Ishikawa (cell line): ENCODE results near the gene EVI5.

Experiments
- CEBPB ChIP-seq: IDR thresholded peaks from 2 replicates; pipeline ENCODE4 v1.6.1; 2012
- CREB1 ChIP-seq: IDR thresholded peaks from 2 replicates; pipeline ENCODE4 v1.6.1; 2012; ENCODE audit warnings: low read depth
- EGR1 ChIP-seq: IDR thresholded peaks from 2 replicates; pipeline ENCODE4 v1.6.1; 2012
- EP300 ChIP-seq: IDR thresholded peaks from 2 replicates; pipeline ENCODE4 v1.6.1; 2012; ENCODE audit warnings: borderline replicate concordance
- FOXM1 ChIP-seq: IDR thresholded peaks from 2 replicates; pipeline ENCODE4 v1.6.1; 2012; ENCODE audit warnings: low read depth, borderline replicate concordance
- NFIC ChIP-seq: IDR thresholded peaks from 2 replicates; pipeline ENCODE4 v1.6.1; 2012
- RAD21 ChIP-seq: IDR thresholded peaks from 2 replicates; pipeline ENCODE4 v1.6.1; 2012; ENCODE audit warnings: low read depth
- TAF1 ChIP-seq: IDR thresholded peaks from 2 replicates; pipeline ENCODE4 v1.6.1; 2012; ENCODE audit warnings: low read depth, mild to moderate bottlenecking
- TCF12 ChIP-seq: IDR thresholded peaks from 2 replicates; pipeline ENCODE4 v1.6.1; 2012; ENCODE audit warnings: low read depth
- TEAD4 ChIP-seq: IDR thresholded peaks from 2 replicates; pipeline ENCODE4 v1.6.1; 2012
- YY1 ChIP-seq: IDR thresholded peaks from 2 replicates; pipeline ENCODE4 v1.6.1; 2012; ENCODE audit warnings: low read depth
- ZBTB7A ChIP-seq: IDR thresholded peaks from 2 replicates; pipeline ENCODE4 v1.6.1; 2012; ENCODE audit warnings: low read depth
- TF ChIP-seq, protein P1 (sequence below): IDR thresholded peaks from 2 replicates; pipeline ENCODE4 v1.6.1; 2012
- TF ChIP-seq, protein P2 (sequence below): IDR thresholded peaks from 2 replicates; pipeline ENCODE4 v1.6.1; 2012
- TF ChIP-seq, protein P3 (sequence below): IDR thresholded peaks from 2 replicates; pipeline ENCODE4 v1.6.1; 2012; ENCODE audit warnings: low read depth, mild to moderate bottlenecking

The EVI5 gene

DNA sequence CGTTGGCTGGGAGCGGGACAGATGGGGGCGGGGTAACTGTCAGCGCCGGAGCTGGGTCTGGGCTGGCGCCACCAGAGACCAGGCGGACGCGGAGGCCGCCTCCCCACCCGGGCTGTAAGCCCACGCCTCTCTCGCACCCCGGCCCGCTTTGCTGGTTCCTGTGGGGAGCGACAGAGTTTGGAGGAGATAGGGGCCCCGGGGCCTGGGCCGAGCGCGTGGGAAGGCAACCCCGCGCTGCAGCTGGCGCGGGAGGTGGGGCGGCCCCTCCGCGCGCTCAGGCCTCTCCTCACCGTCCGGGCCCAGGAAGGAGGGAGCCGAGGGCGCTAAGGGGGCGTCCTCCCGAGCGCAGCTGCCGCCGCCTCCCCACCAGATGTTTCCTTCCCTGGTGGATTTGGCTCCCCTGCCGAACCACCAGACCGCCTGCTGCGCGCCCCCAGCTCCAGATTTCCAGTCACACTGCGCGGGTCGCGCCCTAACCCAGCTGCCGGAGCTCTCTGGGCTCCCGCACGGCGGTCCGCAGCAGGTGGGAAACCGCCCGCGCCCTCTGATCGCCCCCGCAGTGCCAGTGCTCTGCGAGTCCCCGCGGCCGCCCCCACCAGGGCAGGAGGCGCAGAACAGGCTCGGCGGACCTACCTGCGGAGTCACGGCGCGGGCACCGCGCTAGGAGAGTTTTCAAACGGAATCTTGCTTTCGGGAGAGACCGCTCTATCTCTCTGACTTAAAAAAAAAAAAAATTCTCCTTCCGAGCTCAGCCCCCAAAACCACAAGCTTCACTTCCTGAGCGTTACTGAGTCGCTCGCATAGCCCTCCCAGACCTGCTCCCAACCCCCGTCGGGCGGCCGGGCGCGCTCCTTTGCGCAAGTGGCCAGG is 299.3 kb downstream of the EVI5 start:
- TF ChIP-seq RAD21 (peak; percentile 33; the same call in 1 of the 2 replicates), EP300 (0 out of 2 replicates have a peak, but pooled peaks have one; percentile 15), EGR1 (peak; percentile 94), ZBTB7A (peak; percentile 70), TAF1 (no peak), CEBPB (no peak)
- TF ChIP-seq, protein P1, sequence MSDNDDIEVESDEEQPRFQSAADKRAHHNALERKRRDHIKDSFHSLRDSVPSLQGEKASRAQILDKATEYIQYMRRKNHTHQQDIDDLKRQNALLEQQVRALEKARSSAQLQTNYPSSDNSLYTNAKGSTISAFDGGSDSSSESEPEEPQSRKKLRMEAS, result peak; percentile 36; the same call in 1 of the 2 replicates

DNA sequence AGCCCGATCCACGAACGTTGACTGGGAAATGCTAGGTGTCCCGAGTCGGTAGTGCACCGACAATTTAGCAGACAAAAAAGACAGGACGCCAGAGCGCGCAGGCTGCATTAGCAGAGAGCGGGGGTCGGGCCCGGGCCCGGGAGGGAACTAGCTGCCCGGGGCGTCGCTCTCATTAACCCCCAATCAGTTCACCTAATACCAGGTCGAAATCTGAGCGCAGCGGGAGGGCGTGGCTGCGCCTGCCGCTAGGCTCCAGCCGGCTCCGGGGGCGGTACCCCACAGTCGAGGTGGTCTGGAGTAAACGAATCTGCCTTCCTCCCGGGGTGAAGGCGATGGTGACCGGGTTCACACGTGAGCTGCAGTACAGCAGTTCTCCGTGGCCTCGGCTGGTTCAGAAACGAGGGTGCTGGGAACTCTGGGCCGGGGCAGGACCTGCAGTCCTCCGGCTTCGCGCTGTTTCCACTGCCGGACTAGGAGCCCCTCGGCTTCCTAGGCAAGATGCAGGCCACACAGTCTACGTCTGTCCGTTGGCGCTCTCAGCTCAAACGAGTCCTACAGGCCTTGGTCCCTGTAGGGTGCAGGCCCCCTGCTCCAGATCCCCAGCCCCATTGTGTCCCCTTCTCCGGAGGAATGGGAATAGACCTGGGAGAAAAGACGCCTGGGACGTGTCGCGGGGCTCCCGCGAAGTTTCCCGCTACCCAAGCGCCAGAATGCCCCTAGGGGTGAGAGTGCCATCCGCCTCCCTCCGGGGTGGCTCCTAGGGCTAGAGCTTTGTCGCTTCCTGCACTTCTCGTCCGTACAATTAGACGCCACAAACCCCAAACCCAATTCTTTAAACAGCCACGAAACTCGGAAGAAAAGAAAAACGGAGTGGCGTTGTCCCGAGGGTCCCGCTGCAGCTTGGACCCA is 300.2 kb downstream of the EVI5 start:
- TF ChIP-seq CREB1, result no peak
- TF ChIP-seq YY1, result no peak
- TF ChIP-seq RAD21, result no peak
- TF ChIP-seq TAF1, result no peak
- TF ChIP-seq, protein P1, result 0 out of 2 replicates have a peak, but pooled peaks have one; percentile 28
- TF ChIP-seq, protein P2, sequence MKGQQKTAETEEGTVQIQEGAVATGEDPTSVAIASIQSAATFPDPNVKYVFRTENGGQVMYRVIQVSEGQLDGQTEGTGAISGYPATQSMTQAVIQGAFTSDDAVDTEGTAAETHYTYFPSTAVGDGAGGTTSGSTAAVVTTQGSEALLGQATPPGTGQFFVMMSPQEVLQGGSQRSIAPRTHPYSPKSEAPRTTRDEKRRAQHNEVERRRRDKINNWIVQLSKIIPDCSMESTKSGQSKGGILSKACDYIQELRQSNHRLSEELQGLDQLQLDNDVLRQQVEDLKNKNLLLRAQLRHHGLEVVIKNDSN, result no peak; the same call in 1 of the 2 replicates
- TF ChIP-seq EP300, result no peak
- 0 out of 2 replicates have a peak, but pooled peaks have one; percentile 12 for TF ChIP-seq EGR1
- no peak for TF ChIP-seq NFIC
- peak; percentile 26; the same call in 1 of the 2 replicates for TF ChIP-seq ZBTB7A
- TF ChIP-seq TEAD4, result no peak
- TF ChIP-seq FOXM1, result no peak
- no peak; the same call in 1 of the 2 replicates for TF ChIP-seq TCF12
- TF ChIP-seq, protein P3, sequence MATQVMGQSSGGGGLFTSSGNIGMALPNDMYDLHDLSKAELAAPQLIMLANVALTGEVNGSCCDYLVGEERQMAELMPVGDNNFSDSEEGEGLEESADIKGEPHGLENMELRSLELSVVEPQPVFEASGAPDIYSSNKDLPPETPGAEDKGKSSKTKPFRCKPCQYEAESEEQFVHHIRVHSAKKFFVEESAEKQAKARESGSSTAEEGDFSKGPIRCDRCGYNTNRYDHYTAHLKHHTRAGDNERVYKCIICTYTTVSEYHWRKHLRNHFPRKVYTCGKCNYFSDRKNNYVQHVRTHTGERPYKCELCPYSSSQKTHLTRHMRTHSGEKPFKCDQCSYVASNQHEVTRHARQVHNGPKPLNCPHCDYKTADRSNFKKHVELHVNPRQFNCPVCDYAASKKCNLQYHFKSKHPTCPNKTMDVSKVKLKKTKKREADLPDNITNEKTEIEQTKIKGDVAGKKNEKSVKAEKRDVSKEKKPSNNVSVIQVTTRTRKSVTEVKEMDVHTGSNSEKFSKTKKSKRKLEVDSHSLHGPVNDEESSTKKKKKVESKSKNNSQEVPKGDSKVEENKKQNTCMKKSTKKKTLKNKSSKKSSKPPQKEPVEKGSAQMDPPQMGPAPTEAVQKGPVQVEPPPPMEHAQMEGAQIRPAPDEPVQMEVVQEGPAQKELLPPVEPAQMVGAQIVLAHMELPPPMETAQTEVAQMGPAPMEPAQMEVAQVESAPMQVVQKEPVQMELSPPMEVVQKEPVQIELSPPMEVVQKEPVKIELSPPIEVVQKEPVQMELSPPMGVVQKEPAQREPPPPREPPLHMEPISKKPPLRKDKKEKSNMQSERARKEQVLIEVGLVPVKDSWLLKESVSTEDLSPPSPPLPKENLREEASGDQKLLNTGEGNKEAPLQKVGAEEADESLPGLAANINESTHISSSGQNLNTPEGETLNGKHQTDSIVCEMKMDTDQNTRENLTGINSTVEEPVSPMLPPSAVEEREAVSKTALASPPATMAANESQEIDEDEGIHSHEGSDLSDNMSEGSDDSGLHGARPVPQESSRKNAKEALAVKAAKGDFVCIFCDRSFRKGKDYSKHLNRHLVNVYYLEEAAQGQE, result no peak

DNA sequence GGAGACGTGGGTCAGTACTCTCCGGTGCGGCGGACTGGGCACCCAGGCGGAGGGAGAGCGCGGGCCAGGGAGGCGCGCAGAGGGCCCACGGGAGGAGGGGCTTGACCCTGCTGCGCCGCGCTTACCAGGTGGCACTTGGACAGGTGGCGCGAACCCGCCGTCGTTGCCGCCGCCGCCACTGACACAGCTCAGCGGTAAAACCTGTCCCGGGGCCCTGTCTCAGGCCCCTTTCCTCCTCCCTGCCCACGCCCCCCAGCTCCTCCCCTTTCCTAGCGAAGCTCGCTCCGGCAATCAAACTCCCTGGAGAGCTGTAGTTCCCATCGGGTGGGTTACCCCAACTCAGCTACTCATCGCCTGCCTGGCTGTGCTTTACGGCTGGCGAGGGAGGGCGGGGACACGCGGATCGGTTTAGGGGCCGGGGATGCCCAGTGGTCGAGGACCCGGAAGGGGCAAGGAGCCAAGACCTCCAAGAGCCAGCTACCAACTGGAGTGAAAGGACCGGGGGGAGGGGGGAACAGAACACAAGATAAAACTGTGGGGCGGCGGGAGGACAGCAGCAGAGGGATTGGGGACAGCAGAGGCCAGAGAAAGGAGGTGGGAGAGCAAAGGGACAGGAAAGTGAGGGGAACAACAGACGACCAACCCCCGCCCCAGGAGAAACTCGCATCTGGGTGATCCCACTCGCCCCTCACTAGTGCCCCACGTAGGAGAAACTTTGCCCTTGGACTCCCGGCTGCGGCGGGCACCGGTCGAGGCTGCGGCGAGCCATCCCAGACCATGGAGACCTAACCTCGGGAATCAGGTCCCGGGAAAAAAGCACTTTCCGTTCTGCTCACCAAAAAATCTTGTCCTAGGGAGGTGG is 301.1 kb downstream of the EVI5 start:
- no peak for TF ChIP-seq YY1
- 0 out of 2 replicates have a peak, but pooled peaks have one; percentile 16 for TF ChIP-seq NFIC
- no peak for TF ChIP-seq EGR1
- TF ChIP-seq FOXM1, result no peak
- TF ChIP-seq, protein P1, result peak; percentile 37

DNA sequence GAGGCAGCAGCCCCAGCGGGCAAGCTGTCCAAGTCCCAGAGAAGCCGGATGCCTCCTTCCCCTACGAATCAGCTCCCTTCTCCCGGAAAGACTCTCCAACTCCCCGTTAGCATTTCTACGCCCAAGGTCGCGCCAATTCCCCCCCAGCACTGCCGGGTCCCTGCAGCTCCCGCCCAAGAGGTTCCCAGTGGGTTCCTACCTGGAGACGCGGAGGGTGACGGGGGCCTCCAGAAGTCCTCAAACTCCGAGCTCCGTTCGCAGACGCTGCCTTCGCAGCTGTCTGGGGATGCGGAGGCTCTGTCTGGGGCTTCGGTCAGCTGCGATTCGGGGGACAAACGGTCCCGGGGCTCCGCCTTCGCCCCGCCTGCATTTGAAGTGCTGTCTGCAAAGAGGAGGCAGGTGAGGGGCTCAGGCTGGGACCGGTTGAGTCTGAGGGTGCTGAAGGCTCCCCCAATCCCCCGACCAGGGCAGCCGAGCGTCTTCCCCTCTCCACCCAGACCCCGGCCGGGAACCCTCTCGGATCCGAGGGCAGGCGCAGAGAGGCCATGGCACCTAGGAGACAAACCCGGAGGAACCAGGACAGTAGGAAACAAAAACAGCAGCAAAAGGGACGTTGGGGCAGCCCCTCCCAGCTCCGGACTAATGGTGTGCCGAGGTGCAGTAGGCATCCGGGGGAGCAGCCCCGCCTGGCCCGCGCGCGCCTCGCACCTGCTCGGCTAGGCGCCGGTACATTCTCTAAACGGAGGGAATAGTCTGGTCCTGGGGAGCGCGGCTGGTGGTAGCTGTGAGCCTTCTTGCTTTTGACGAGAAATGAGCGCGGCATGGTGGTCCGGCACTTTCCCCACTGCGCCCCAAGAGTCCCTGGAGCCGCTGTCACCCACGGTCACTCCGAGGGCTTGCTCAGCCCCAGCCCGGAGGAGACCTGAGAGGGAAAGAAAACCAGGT is 302.0 kb downstream of the EVI5 start:
- no peak for TF ChIP-seq ZBTB7A
- TF ChIP-seq, protein P1, result peak; percentile 75
- TF ChIP-seq TEAD4, result no peak

DNA sequence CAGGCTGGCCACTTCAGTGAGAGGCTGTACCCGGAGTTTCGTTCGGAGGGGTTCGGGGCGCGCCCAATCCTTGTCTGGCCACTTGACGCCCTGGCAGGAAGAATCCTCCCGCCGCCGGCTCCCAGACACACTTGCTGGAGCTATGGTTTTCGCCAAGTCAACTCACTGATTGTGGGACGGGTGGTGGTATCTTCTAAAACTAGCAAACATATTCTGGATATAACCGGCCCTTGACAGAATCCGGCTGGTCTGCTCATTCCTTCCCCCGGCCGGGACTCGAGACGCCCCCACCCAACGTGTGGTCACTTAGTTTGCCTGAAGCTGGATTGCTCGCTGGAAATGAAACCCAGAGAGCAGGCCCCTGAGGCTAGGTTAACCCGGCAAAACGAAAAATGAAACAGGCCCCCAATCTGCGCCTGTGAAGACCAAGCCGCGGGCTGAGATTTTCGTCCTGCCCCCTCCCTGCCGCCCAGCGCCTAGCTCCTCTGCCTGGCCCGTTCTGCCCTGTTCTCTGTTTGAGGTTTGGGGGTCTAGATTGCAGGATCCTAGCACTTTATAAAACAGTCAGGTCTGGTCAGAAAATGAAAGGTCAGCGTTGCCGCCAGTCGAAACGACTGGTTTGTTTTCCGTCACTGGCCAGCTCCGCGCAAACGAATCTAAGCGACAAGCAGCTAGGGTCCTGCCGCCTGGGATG is 302.8 kb downstream of the EVI5 start:
- TF ChIP-seq FOXM1, result no peak
- no peak for TF ChIP-seq ZBTB7A
- no peak for TF ChIP-seq EGR1
- TF ChIP-seq EP300, result no peak
- TF ChIP-seq, protein P3, result no peak
- TF ChIP-seq RAD21, result no peak
- TF ChIP-seq YY1, result no peak
- TF ChIP-seq, protein P1, result no peak
- no peak for TF ChIP-seq TAF1
- TF ChIP-seq, protein P2, result no peak
- no peak for TF ChIP-seq TEAD4
- no peak for TF ChIP-seq TCF12
- TF ChIP-seq NFIC, result no peak
- TF ChIP-seq CREB1, result no peak
